Amygdala (tissue), 56 donors: ENCODE measurements around the gene GBGT1.
"Not testable (repeated sequence)": the region's sequence is repeated elsewhere in the genome, so short reads cannot be mapped to it uniquely, and the experiment has no call there.

Experiments used
- DNase-seq, 56 donors: peaks; one replicate each; lab custom pipeline; 2025; lab: John Stamatoyannopoulos, UW

GBGT1 gene

DNA sequence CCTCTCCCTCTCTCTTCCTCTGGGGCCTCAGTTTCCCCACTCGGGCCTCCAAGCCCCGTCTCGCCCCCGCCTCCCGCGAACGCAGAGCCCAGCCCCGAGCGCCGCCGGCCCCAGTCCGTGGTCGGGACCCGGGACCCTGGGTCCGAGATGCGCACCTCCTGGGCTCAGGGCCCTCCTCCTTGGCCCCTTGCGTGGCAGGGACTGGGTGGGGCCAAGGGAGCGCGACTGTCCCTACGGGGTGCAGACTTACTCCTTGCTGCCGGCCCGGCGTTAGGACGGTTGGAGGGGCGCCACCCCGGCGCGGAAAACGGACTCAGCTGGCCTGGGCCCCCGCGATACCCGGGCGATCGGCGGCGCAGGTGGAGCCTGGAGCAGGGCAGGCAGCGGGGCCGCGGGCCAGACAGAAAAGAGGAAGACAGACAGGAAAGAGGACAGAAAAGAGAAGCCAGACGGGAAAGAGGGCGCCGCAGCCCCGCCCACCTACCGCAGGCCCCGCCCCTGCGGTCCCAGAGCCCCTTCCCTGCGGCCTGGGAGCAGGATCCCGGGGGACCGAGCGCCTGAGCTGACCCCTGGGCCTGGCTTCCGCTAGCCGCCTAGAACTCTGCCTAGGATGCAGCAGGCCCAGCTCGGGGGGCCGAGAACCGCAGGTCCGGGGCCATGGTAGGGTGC, at the start of gene GBGT1:
TSS of gene GBGT1 (minus strand) at position 411 of the 669 bp plus-strand sequence. CDS start 1,502 bp downstream, outside the sequence.
- DNase-seq, result peak in 13 of 56 donors; percentile 23 to 61 (median 42)

GRCh38 chr9:133210609-133211008, 46.9 kb upstream of the GBGT1 start:
- DNase-seq, result no peak

DNA sequence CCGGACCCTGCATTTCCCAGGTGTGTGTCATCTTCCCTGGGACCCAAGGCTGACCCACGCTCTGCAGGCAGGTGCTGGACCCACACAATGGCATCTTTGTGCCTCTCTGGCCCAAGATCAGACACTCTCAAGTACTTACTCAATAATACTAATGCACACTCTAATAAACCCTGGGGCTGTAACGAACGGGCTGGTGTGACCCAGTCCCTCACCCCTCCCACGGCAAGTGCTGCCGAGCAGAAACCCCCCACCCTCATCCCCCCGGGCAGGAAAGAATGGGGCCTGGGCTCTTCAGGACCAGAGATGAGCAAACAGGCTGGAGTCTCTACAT, 46.5 kb upstream of the GBGT1 start:
- no peak for DNase-seq

GRCh38 chr9:133209327-133210201, 45.9 kb upstream of the GBGT1 start:
- DNase-seq, result not testable (repeated sequence)

GRCh38 chr9:133208880-133209300, 45.2 kb upstream of the GBGT1 start, which contains the start of gene OBP2B:
Gene OBP2B (minus strand): TSS chr9:133209250. CDS start chr9:133209199, 51 bp downstream.
- not testable (repeated sequence) for DNase-seq

- not testable (repeated sequence) for DNase-seq
Measured at GRCh38 chr9:133208171-133208879, 44.6 kb upstream of the GBGT1 start.

GRCh38 chr9:133207540-133208170, 43.9 kb upstream of the GBGT1 start:
- no peak for DNase-seq

- DNase-seq, result no peak
Measured at GRCh38 chr9:133207021-133207531, 43.4 kb upstream of the GBGT1 start.

DNA sequence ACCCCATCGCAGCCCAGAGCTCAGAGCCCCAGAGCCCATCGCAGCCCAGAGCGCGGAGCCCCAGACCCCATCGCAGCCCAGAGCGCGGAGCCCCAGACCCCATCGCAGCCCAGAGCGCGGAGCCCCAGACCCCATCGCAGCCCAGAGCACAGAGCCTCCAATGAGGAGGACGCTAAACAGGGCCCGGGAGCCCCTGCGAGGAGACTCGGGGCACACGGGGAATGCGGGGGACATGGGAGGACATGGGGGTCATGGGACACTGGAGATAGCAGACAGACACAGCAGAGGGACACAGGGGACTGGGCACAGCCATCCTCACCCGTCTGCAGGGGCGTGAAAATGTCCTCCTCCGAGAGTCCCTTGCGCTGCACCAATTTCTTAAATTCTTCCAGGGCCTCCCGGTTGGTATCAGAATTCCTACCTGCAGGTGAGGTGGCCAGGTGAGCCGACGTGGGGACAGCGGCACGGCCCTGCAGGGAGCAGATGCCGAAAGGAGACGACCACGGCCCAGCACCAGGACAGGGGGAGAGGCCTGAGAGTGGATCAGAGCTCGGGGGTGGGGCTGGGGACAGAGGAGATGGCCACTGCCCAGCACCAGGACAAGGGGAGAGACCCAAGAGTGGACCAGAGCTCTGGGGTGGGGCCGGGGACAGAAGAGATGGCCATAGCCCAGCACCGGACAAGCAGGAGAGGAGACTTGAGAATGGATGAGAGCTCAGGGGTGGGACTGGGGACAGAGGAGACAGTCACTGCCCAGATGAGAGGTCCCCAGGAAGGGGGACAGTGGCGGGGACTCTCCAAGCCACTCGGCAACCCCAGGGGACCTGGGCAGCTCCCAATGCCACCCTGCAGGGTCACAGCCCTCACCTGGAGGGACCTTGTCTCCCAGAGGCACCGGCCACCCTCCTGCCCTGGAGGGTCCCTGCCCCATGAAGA, 42.5 kb upstream of the GBGT1 start:
- no peak for DNase-seq

GRCh38 chr9:133205481-133205887, 41.8 kb upstream of the GBGT1 start:
- not testable (repeated sequence) for DNase-seq

- DNase-seq, result no peak
Measured at GRCh38 chr9:133204993-133205336, 41.3 kb upstream of the GBGT1 start.

DNA sequence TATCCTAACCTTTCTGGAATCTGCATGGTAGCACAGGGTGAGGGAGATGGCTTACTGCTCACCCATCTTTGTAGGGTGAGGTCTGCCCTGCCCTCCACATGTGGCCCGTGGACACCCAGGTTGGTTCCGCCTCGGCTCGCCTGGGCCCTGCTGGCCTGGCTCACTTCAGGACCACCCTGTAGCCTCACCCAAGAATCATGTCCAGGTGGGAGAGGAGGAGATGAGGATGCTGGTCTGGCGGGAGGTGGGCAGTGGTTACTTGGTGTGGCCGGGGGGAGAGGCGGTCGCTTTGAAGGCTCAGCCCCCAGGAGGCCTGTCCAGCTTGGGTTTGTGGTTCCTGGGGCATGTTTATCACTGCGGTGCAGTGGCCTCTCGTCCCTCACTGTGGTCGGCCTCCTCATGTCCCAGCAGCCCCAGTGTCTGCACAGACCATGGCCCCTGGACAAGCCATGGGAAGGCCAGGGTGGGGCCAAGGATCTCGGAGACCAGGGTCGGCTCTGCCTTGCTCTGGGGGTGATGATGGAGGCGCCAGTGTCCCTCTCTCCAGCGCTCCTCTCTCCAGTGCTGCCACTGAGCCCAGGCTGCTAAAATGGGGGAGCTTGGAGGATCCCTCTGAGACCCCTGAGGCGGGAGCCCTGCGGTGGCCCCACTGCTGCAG, 40.8 kb upstream of the GBGT1 start:
- no peak for DNase-seq

DNA sequence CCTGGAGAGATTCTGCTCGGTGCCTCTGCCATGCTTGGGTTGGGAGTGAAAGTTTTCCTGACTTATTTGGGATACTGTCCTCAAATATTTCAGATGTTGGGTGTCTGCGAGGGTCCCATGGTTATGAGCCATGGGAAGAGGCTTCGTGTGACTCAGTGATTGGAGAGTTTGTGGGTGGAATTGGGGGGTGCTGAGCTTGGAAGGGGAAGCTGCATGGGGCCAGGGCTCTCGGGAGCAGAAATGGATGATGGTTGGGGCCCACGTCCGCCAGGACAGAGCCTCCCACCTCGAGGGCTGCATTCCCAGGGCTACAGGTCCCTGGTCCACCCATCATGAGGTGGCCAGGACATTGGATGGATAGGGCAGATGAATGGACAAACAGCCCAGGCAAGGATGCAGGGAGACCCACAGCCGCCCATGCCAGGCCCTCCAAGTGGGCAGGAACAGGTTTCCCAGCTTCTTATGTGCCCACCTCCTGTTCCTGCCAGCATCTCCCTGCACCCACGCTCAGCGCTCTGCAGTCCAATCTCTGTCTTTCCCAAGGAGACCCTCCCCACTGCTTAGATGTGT, 39.9 kb upstream of the GBGT1 start:
- no peak for DNase-seq

GRCh38 chr9:133202688-133203453, 39.2 kb upstream of the GBGT1 start:
- no peak for DNase-seq

DNA sequence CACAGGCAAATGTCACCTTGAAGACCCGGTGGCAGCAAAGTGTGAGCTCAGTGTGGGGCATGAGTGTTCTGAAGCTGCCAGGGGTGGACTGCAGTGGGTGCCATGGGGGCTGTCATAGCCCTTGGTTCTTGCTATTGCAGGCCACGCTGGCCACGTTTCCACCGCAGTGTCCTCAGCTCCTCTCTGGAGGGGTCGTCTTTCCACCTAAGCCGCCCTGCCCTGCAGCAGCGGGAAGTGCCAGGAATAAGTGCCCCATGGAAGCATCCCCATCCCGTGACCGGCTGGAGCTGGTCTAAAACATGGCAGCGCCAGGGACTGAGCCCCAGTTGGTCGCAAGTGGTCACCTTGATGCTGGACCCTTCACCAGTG, 38.4 kb upstream of the GBGT1 start:
- no peak for DNase-seq

DNA sequence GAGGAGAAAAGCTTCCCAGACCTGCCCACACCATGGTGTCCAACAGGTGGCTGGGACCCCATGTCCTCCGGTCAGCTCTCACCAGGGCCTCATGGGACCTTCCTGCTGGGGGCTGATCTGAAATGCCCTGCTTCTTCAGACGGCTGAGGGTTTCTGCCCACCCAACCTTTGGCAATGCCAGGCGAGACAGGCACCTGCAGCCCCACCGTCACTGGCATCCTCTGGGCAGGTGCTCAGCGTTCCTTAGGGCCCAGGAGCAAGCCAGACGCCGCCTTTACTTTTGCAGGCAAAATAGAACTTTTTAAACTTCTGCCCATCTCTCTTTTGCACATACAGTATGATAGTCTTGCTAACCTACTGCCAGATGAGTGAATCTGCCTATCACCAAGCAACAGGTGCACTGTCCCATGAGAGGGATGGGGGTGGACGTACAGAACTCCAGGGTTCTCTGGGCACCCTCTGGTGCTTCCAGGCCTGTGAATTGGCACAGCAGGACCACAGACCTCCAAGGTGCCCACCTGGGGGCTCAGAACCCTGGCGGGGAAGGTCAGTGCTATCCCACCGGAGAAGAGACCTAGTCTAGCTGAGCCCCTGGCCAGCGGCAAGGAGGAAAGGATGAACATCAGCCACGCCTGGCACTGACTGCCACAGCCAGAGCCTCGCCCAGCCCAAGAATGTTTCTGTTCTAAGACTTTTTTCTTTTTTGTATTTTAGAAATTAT, 37.9 kb upstream of the GBGT1 start:
- no peak for DNase-seq

- no peak for DNase-seq
Measured at GRCh38 chr9:133200631-133201030, 36.9 kb upstream of the GBGT1 start.
